ENCODE measurements around the gene BATF2.

BATF2 gene

DNA sequence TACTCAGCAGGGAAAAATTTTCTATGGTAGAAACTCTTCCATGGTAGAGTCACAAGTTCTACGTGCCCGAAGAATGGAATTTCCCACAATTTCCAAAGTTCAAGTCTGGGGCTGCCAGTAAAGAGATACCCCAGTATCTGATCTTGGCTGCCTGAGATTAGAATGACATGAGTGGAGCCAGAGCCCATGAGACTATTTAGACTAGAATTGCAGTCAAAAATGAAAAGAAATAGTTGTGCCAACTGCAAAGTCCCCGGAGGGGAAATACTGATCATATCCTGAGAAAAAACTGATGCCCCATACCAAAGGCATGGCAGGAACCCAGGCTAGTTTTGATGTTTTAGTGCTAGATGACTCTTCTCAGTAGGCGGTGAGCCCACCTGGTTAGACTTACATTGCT, 36.1 kb downstream of the BATF2 start:
- DNase-seq = no peak

- no peak for DNase-seq
Measured at GRCh38 chr11:64959498-64959897, 37.3 kb downstream of the BATF2 start.

GRCh38 chr11:64954201-64954600, 42.6 kb downstream of the BATF2 start:
- DNase-seq = no peak

DNA sequence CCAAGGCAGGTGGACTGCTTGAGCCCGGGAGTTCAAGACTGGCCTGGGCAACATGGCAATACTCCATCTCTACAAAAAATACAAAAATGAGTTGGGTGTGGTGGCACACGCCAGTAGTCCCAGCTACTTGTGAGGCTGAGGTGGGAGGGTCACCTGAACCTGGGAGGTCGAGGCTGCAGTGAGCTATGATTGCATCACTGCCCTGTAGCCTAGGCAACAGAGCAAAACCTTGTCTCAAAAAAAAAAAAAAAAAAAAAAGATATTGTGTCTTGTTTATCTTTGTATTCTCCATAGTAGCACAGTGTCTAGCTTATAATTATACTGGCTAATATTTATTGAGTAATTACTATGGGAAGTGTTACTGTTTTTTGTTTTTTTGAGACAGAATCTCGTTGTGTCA, 45.2 kb downstream of the BATF2 start:
- DNase-seq = no peak

GRCh38 chr11:64947208-64947814, 49.5 kb downstream of the BATF2 start:
- no peak for DNase-seq
